Endothelial cell of umbilical vein (primary cell): Measurements from ENCODE around the gene HINFP. TPM values are rescaled to one million over a fixed set of nuclear protein-coding genes. Genes with fewer than 3 reads are reported as not detected.

Source experiments
- BruUV-seq: library from RNA; stranded (reverse); fragments of 400-500 nt; replicated peaks from 2 replicates; lab custom pipeline; 2021; lab: Mats Ljungman, UMichigan
- CTCF ChIA-PET: fragments of 300-600, 350-600 bp; sonication (Branson Sonifier 250); formaldehyde crosslinking; loops from one replicate; lab custom pipeline; 2021; ENCODE audit warnings: antibody characterized with exemption, inconsistent platforms; lab: Charles Lee
- POLR2A ChIA-PET: fragments of 300-600, 350-600 bp; sonication (Branson Sonifier 250); formaldehyde crosslinking; loops from one replicate; lab custom pipeline; 2021; ENCODE audit warnings: antibody characterized with exemption, inconsistent platforms; lab: Charles Lee
- DNase-seq: peaks from one replicate; pipeline ENCODE4 v3.0.0-alpha.2; 2011; ENCODE audit warnings: low read depth, low spot score
- FAIRE-seq: peaks from 2 replicates; lab custom pipeline; 2011; peaks lifted over from hg19 to GRCh38; lab: Jason Lieb, UNC
- H2AFZ ChIP-seq: 2 replicates; pipeline ENCODE4 v1.6.0; 2012; ENCODE audit warnings: low read depth, low read length, control low read depth, inconsistent platforms
- H3K27ac ChIP-seq: 2 replicates; pipeline ENCODE4 v1.5.1; 2011; ENCODE audit warnings: low read depth, mild to moderate bottlenecking, control low read depth, low read length, moderate library complexity; ENCODE audit not compliant: insufficient read depth
- H3K27me3 ChIP-seq, 2 experiments: 2 replicates each; pipeline versions ENCODE4 v1.6.0 to v1.6.1; 2011; ENCODE audit warnings: low read length in 2 of 2, mixed read lengths in 1 of 2; ENCODE audit not compliant: control insufficient read depth in 2 of 2, insufficient read depth in 2 of 2
- H3K36me3 ChIP-seq, 2 experiments: 2 replicates in 1 of 2; 3 replicates in 1 of 2; pipeline ENCODE4 v1.5.1; 2011; ENCODE audit warnings: low read length in 2 of 2, mild to moderate bottlenecking in 1 of 2, moderate library complexity in 1 of 2; ENCODE audit not compliant: control insufficient read depth in 2 of 2, insufficient read depth in 2 of 2; ENCODE audit errors: extremely low read depth in 1 of 2
- H3K4me1 ChIP-seq: 3 replicates; pipeline ENCODE4 v1.5.1; 2011; ENCODE audit warnings: mild to moderate bottlenecking, low read length; ENCODE audit not compliant: control insufficient read depth, insufficient read depth; ENCODE audit errors: extremely low read depth
- H3K4me2 ChIP-seq: 2 replicates; pipeline ENCODE4 v1.6.1; 2011; ENCODE audit warnings: low read length, control low read depth, mixed read lengths; ENCODE audit not compliant: insufficient read depth
- H3K4me3 ChIP-seq, 3 experiments: fragments of 200-600 bp in 1 of 3; sonication (generic), shearing (Covaris generic) in 1 of 3; replicated peaks in 1 of 3; 2 replicates each; pipeline ENCODE4 v1.5.1; 2011 to 2016; ENCODE audit warnings: control low read depth in 3 of 3, low read length in 3 of 3, mild to moderate bottlenecking in 2 of 3, inconsistent platforms in 1 of 3, low read depth in 1 of 3, moderate library complexity in 1 of 3; ENCODE audit not compliant: insufficient read depth in 1 of 3
- H3K79me2 ChIP-seq: 2 replicates; pipeline ENCODE4 v1.6.0; 2012; ENCODE audit warnings: low read length, inconsistent platforms; ENCODE audit not compliant: control insufficient read depth, insufficient read depth
- H3K9ac ChIP-seq: replicated peaks from 2 replicates; pipeline ENCODE3; 2011; ENCODE audit warnings: low read length, control low read depth; ENCODE audit not compliant: insufficient read depth; ENCODE audit errors: extremely low read depth
- H3K9me1 ChIP-seq: replicated peaks from 3 replicates; pipeline ENCODE4 v1.6.0; 2011; ENCODE audit warnings: mild to moderate bottlenecking, low read length; ENCODE audit not compliant: control insufficient read depth, insufficient read depth; ENCODE audit errors: extremely low read depth
- H3K9me3 ChIP-seq: replicated peaks from 2 replicates; pipeline ENCODE4 v1.5.1; 2012; ENCODE audit warnings: low read length, inconsistent platforms; ENCODE audit not compliant: control insufficient read depth, insufficient read depth
- H4K20me1 ChIP-seq: replicated peaks from 2 replicates; pipeline ENCODE3; 2011; ENCODE audit warnings: mild to moderate bottlenecking, low read length; ENCODE audit not compliant: control insufficient read depth, insufficient read depth; ENCODE audit errors: extremely low read depth
- CTCF ChIP-seq, 2 donors: IDR thresholded peaks; 1 replicate in 1 of 2; 2 replicates in 1 of 2; pipeline ENCODE4 v1.5.1; 2011; ENCODE audit warnings: low read length in 2 of 2, mild to moderate bottlenecking in 2 of 2, moderate library complexity in 2 of 2, control low read depth in 1 of 2, inconsistent platforms in 1 of 2, low read depth in 1 of 2; ENCODE audit not compliant: insufficient read depth in 1 of 2; ENCODE audit errors: extremely low read depth in 1 of 2
- EZH2 ChIP-seq: IDR thresholded peaks from 2 replicates; pipeline ENCODE4 v1.6.1; 2012; ENCODE audit warnings: borderline replicate concordance, low read depth, mild to moderate bottlenecking, moderate library complexity, low read length, inconsistent platforms; ENCODE audit not compliant: severe bottlenecking
- FOS ChIP-seq: IDR thresholded peaks from 2 replicates; pipeline ENCODE4 v1.6.1; 2011; ENCODE audit warnings: mild to moderate bottlenecking, low read length, moderate library complexity, borderline replicate concordance; ENCODE audit not compliant: insufficient read depth
- GATA2 ChIP-seq: IDR thresholded peaks from 2 replicates; pipeline ENCODE4 v1.7.0; 2011; ENCODE audit warnings: low read depth, mild to moderate bottlenecking, moderate library complexity, mixed read lengths, low read length; ENCODE audit not compliant: insufficient read length, insufficient read depth
- JUN ChIP-seq: IDR thresholded peaks from 2 replicates; pipeline ENCODE4 v1.6.1; 2011; ENCODE audit warnings: borderline replicate concordance, low read depth; ENCODE audit not compliant: insufficient read length, insufficient read depth
- MAX ChIP-seq: IDR thresholded peaks from 2 replicates; pipeline ENCODE4 v1.6.1; 2011; ENCODE audit not compliant: insufficient read depth, insufficient read length
- MYC ChIP-seq: IDR thresholded peaks from one replicate; pipeline ENCODE4 v1.6.1; 2011; ENCODE audit warnings: mild to moderate bottlenecking, low read depth, low read length
- POLR2A ChIP-seq: IDR thresholded peaks from 2 replicates; pipeline ENCODE4 v1.6.1; 2012; ENCODE audit warnings: low read depth, mild to moderate bottlenecking, control low read depth, low read length
- POLR2AphosphoS5 ChIP-seq: IDR thresholded peaks from 2 replicates; pipeline ENCODE4 v1.6.1; 2012; ENCODE audit warnings: low read depth, mild to moderate bottlenecking, control low read depth, low read length, moderate library complexity; ENCODE audit not compliant: insufficient read depth
- dilution Hi-C: fragments of 300-500 bp; cut with MboI; formaldehyde crosslinking; loops from one replicate; pipeline ENCODE4 v1.15.0; 2019; ENCODE audit warnings: low sequenced_read_pairs; ENCODE audit not compliant: extremely low pct_ligation_motif_present
- intact Hi-C: fragments of 100-400 bp; cut with micrococcal nuclease; formaldehyde crosslinking; loops from one replicate; pipeline ENCODE4 v1.10.0; 2022
- polyA plus RNA-seq, 4 experiments: library from polyadenylated mRNA; depleted of rRNA in 3 of 4; stranded (reverse) in 3 of 4; unstranded in 1 of 4; fragments of >200 nt; gene quantifications; 2 replicates each; pipeline versions ENCODE4 v1.2.1 to v1.2.3, GENCODE V29; 2011 to 2012; ENCODE audit warnings: missing spikeins in 1 of 4
- total RNA-seq: library from RNA; stranded (reverse); gene quantifications from 2 replicates; pipeline ENCODE4 v1.2.3, GENCODE V29; 2021

Gene HINFP
- total and polyA plus RNA-seq, 2 donors (not counting 3 experiments of a cell fraction or from before 2014, with no cell fraction given), result 30.8 to 33.4 TPM

- Histone ChIP-seq H3K9ac (no peak overlapping the region), H3K9me1 (no peaks in the 10 kb centered on the region), H3K4me2 (no peak overlapping the region), H3K36me3 (no peaks in the 10 kb centered on the region), H3K27ac (no peak overlapping the region), H3K79me2 (no peaks in the 10 kb centered on the region), H3K4me1 (peaks cover 14% of the 10 kb centered on the region), H4K20me1 (no peaks in the 10 kb centered on the region), H3K27me3 (no peaks in the 10 kb centered on the region), H2AFZ (no peak overlapping the region), H3K9me3 (no peaks in the 10 kb centered on the region), H3K4me3 (no peak overlapping the region)
- TF ChIP-seq GATA2, result no peak
- TF ChIP-seq POLR2AphosphoS5, result no peak
- TF ChIP-seq FOS, result no peak
- no peak for TF ChIP-seq POLR2A
- TF ChIP-seq CTCF (IDR thresholded peaks at IDR 0.05; ENCODE audit: extremely low read depth in 1 of 2, insufficient read depth in 1 of 2, low read depth in 1 of 2, low read length in 2 of 2), result no peak
- TF ChIP-seq EZH2, result no peak
- no peak for TF ChIP-seq MAX
- no peak for TF ChIP-seq JUN
- no peak for TF ChIP-seq MYC
- ChIA-PET CTCF (interaction anchor here (1.2 kb wide), 1 partner anchor 27 kb away, joined by 4 read pairs; no protein-coding TSS in a partner anchor), POLR2A (no interaction called here)
- DNase-seq (no peak), FAIRE-seq (no peak)
- dilution Hi-C loops (no loop called here), intact Hi-C loops (no loop called here)
- BruUV-seq, result no TSS peak
These were observed 51.1 kb downstream of the HINFP start for GRCh38 chr11:119172513-119172912.
